Measurements from ENCODE around the gene NTRK3.

NTRK3 gene

GRCh38 chr15:88225461-88225860 lies 31.1 kb downstream of the NTRK3 start:
- no peak for DNase-seq

GRCh38 chr15:88223084-88223483 lies 33.5 kb downstream of the NTRK3 start:
- DNase-seq, result no peak

- DNase-seq, result no peak
Observed at GRCh38 chr15:88221836-88222235, 34.7 kb downstream of the NTRK3 start.

GRCh38 chr15:88220443-88221335 lies 35.9 kb downstream of the NTRK3 start:
- DNase-seq, result no peak

- no peak for DNase-seq
Observed at GRCh38 chr15:88219623-88220022, 36.9 kb downstream of the NTRK3 start.

GRCh38 chr15:88218557-88219221 lies 37.9 kb downstream of the NTRK3 start:
- no peak for DNase-seq

GRCh38 chr15:88215066-88215648 lies 41.4 kb downstream of the NTRK3 start:
- no peak for DNase-seq

GRCh38 chr15:88209111-88209510 lies 47.4 kb downstream of the NTRK3 start:
- DNase-seq, result no peak

GRCh38 chr15:88208396-88208795 lies 48.1 kb downstream of the NTRK3 start:
- DNase-seq, result no peak

- no peak for DNase-seq
Observed at GRCh38 chr15:88207565-88207964, 49.0 kb downstream of the NTRK3 start.

- DNase-seq, result no peak
Observed at GRCh38 chr15:88204584-88204983, 52.0 kb downstream of the NTRK3 start.

GRCh38 chr15:88202231-88202630 lies 54.3 kb downstream of the NTRK3 start:
- no peak for DNase-seq

- DNase-seq, result no peak
Observed at GRCh38 chr15:88201207-88201606, 55.3 kb downstream of the NTRK3 start.

GRCh38 chr15:88196961-88197360 lies 59.6 kb downstream of the NTRK3 start:
- DNase-seq, result no peak

GRCh38 chr15:88194162-88194561 lies 62.4 kb downstream of the NTRK3 start:
- DNase-seq, result no peak

- DNase-seq, result no peak
Observed at GRCh38 chr15:88193415-88193814, 63.1 kb downstream of the NTRK3 start.

- no peak for DNase-seq
Observed at GRCh38 chr15:88191812-88192165, 64.8 kb downstream of the NTRK3 start.

GRCh38 chr15:88190232-88190631 lies 66.3 kb downstream of the NTRK3 start:
- no peak for DNase-seq

GRCh38 chr15:88188300-88188699 lies 68.2 kb downstream of the NTRK3 start:
- DNase-seq, result no peak

GRCh38 chr15:88187195-88187594 lies 69.3 kb downstream of the NTRK3 start:
- no peak for DNase-seq

- DNase-seq, result no peak
Observed at GRCh38 chr15:88185584-88185983, 71.0 kb downstream of the NTRK3 start.

GRCh38 chr15:88181613-88182012 lies 74.9 kb downstream of the NTRK3 start:
- DNase-seq, result no peak

- no peak for DNase-seq
Observed at GRCh38 chr15:88179562-88179961, 77.0 kb downstream of the NTRK3 start.

GRCh38 chr15:88178631-88179030 lies 77.9 kb downstream of the NTRK3 start:
- no peak for DNase-seq
